OCI-LY7 (cell line): ENCODE results near the gene OLFML3. TPM values are rescaled to one million over a fixed set of nuclear protein-coding genes. Genes with fewer than 3 reads are reported as not detected.
"Not testable (repeated sequence)": the region's sequence is repeated elsewhere in the genome, so short reads cannot be mapped to it uniquely, and the experiment has no call there.

Experiments
- BruUV-seq: library from RNA; stranded (reverse); fragments of 400-500 nt; replicated peaks from 2 replicates; lab custom pipeline; 2021; lab: Mats Ljungman, UMichigan
- CTCF ChIA-PET: fragments of 300-600 bp; sonication (Branson Sonifier 250); formaldehyde crosslinking; loops from one replicate; lab custom pipeline; 2022; ENCODE audit warnings: antibody characterized with exemption; ENCODE audit not compliant: unreplicated experiment; lab: Charles Lee
- POLR2A ChIA-PET: fragments of 300-600 bp; sonication (Branson Sonifier 250); formaldehyde crosslinking; loops from one replicate; lab custom pipeline; 2022; ENCODE audit warnings: antibody characterized with exemption; lab: Charles Lee
- DNase-seq: peaks from one replicate; pipeline ENCODE4 v3.0.0-alpha.2; 2015; ENCODE audit warnings: low spot score
- H2AFZ ChIP-seq: fragments of 200-600 bp; sonication (generic), shearing (Covaris generic); 2 replicates; pipeline ENCODE4 v1.6.1; 2014; ENCODE audit warnings: mild to moderate bottlenecking, antibody characterized with exemption, low read length, moderate library complexity
- H3K27ac ChIP-seq: fragments of 200-600 bp; sonication (generic); 2 replicates; pipeline ENCODE4 v1.5.1; 2014; ENCODE audit warnings: mixed run types, low read depth, mild to moderate bottlenecking, moderate library complexity, low read length, inconsistent platforms; ENCODE audit not compliant: poor library complexity, severe bottlenecking
- H3K36me3 ChIP-seq: fragments of 200-600 bp; sonication (generic); 2 replicates; pipeline ENCODE4 v1.6.1; 2014; ENCODE audit warnings: mild to moderate bottlenecking, antibody characterized with exemption, low read length, moderate library complexity, mixed read lengths; ENCODE audit not compliant: insufficient read depth
- H3K4me1 ChIP-seq: fragments of 200-600 bp; sonication (generic); 2 replicates; pipeline ENCODE4 v1.5.1; 2014; ENCODE audit warnings: mild to moderate bottlenecking, low read length; ENCODE audit not compliant: insufficient read depth, poor library complexity, severe bottlenecking
- H3K4me2 ChIP-seq: fragments of 200-600 bp; sonication (generic); 2 replicates; pipeline ENCODE4 v1.6.1; 2014; ENCODE audit warnings: mild to moderate bottlenecking, low read length
- H3K4me3 ChIP-seq: fragments of 200-600 bp; sonication (generic); 2 replicates; pipeline ENCODE4 v1.5.1; 2014; ENCODE audit warnings: mild to moderate bottlenecking, low read depth, low read length; ENCODE audit not compliant: poor library complexity, severe bottlenecking
- H3K79me2 ChIP-seq: fragments of 200-600 bp; sonication (generic); 2 replicates; pipeline ENCODE4 v1.6.1; 2016; ENCODE audit warnings: low read depth, mild to moderate bottlenecking, low read length, moderate library complexity, mixed read lengths; ENCODE audit not compliant: insufficient read depth
- H3K9me2 ChIP-seq: fragments of 200-600 bp; sonication (generic); 2 replicates; pipeline ENCODE4 v1.6.1; 2016; ENCODE audit warnings: mild to moderate bottlenecking, low read length, mixed read lengths; ENCODE audit not compliant: insufficient read depth
- H3K9me3 ChIP-seq: fragments of 200-600 bp; sonication (generic); 2 replicates; pipeline ENCODE4 v1.6.1; 2014; ENCODE audit warnings: mild to moderate bottlenecking, mixed run types, low read length, mixed read lengths
- H4K20me1 ChIP-seq: fragments of 200-600 bp; sonication (generic); 2 replicates; pipeline ENCODE4 v1.6.1; 2014; ENCODE audit warnings: mild to moderate bottlenecking, antibody characterized with exemption, low read length, moderate library complexity, mixed read lengths; ENCODE audit not compliant: insufficient read depth
- CTCF ChIP-seq: fragments of 200-600 bp; sonication (generic); conservative IDR thresholded peaks from 2 replicates; pipeline ENCODE4 v1.5.1; 2014; ENCODE audit warnings: mild to moderate bottlenecking, antibody characterized with exemption, low read length, moderate library complexity, mixed read lengths
- EZH2phosphoT487 ChIP-seq: fragments of 200-600 bp; sonication (generic); IDR thresholded peaks from 2 replicates; pipeline ENCODE4 v1.6.1; 2018; ENCODE audit warnings: low read depth, borderline replicate concordance, mild to moderate bottlenecking, mixed run types, antibody characterized with exemption, low read length, moderate library complexity, mixed read lengths
- intact Hi-C: fragments of 100-400 bp; cut with micrococcal nuclease; formaldehyde crosslinking; loops from one replicate; pipeline ENCODE4 v1.10.0; 2022; ENCODE audit not compliant: unreplicated experiment
- total RNA-seq, 2 experiments: library from RNA; depleted of rRNA in 1 of 2; stranded (reverse); fragments of >200 nt in 1 of 2; shearing (Covaris generic) in 1 of 2; gene quantifications; 2 replicates each; pipeline ENCODE4 v1.2.3, GENCODE V29; 2014 to 2022

The OLFML3 gene
- total RNA-seq, 2 experiments from 2014 or later: 0.34 to 0.44 TPM

- Histone ChIP-seq H3K4me3 (no peak overlapping the region), H3K4me1 (no peaks in the 10 kb centered on the region), H3K36me3 (no peaks in the 10 kb centered on the region), H3K79me2 (no peaks in the 10 kb centered on the region), H3K4me2 (no peak overlapping the region), H3K27ac (no peak overlapping the region), H2AFZ (no peak overlapping the region), H3K9me2 (no peaks in the 10 kb centered on the region), H4K20me1 (no peaks in the 10 kb centered on the region), H3K9me3 (no peaks in the 10 kb centered on the region)
- DNase-seq: no peak
- intact Hi-C loops: no loop called here
- ChIA-PET POLR2A (interaction anchor here (0.6 kb wide), 1 partner anchor 307 kb away, joined by 5 read pairs; no protein-coding TSS in a partner anchor), CTCF (no interaction called here)
- no TSS peak for BruUV-seq
- TF ChIP-seq CTCF (no peak), EZH2phosphoT487 (no peak)
Measured at GRCh38 chr1:114003431-114003830, 24.2 kb downstream of the OLFML3 start.

DNA sequence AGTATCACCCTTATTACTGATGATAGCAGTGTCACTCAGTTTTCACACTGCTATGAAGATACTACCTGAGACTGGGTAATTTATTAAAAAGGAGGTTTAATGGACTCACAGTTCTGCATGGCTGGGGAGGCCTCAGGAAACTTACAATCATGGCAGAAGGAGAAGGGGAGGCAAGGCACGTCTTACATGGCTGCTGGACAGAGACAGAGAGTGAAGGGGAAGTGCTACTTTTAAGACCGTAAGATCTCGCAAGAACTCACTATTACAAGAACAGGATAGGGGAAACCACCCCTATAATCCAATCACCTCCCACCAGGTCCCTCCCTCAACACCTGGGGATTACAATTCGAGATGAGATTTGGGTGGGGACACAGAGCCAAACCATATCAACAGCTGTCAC lies 27.6 kb downstream of the OLFML3 start:
- H3K36me3 ChIP-seq, H2AFZ ChIP-seq, H3K9me3 ChIP-seq, H3K4me3 ChIP-seq, H3K4me1 ChIP-seq, intact Hi-C loops, CTCF ChIA-PET, H3K79me2 ChIP-seq, BruUV-seq, H3K9me2 ChIP-seq, H4K20me1 ChIP-seq, H3K4me2 ChIP-seq, DNase-seq, H3K27ac ChIP-seq: not testable (repeated sequence)
- POLR2A ChIA-PET: interaction anchor here (0.5 to 0.7 kb wide), 3 partner anchors 21 to 279 kb away, joined by 3 to 4 read pairs (median 4); no protein-coding TSS in a partner anchor

GRCh38 chr1:114008480-114008941 lies 29.2 kb downstream of the OLFML3 start:
- Histone ChIP-seq H3K9me2 (no peaks in the 10 kb centered on the region), H3K4me1 (no peaks in the 10 kb centered on the region), H3K9me3 (no peaks in the 10 kb centered on the region), H4K20me1 (no peaks in the 10 kb centered on the region), H2AFZ (no peak overlapping the region), H3K27ac (no peak overlapping the region), H3K4me3 (no peak overlapping the region), H3K4me2 (no peak overlapping the region), H3K79me2 (no peaks in the 10 kb centered on the region), H3K36me3 (no peaks in the 10 kb centered on the region)
- intact Hi-C loops: no loop called here
- CTCF ChIA-PET: no interaction called here
- no peak for DNase-seq
- POLR2A ChIA-PET: interaction anchor here (1.2 kb wide), 1 partner anchor 9 kb away, joined by 4 read pairs; no protein-coding TSS in a partner anchor
- no TSS peak for BruUV-seq
- TF ChIP-seq CTCF: no peak
- TF ChIP-seq EZH2phosphoT487: no peak
